Stimulated activated naive CD8-positive, alpha-beta T cell treated with anti-CD3 and anti-CD28 coated beads, Interleukin-15, Interleukin-2, amounts not matched to agents 100 ng/mL and 50 ng/mL, for 24 hours (primary cell): ENCODE data around the gene INSYN1.

Source experiments
- H3K27ac Mint-ChIP-seq: one replicate; pipeline ENCODE4 v1.8.0; 2021; ENCODE audit warnings: mild to moderate bottlenecking, mixed read lengths
- H3K27me3 Mint-ChIP-seq: one replicate; pipeline ENCODE4 v1.8.0; 2021; ENCODE audit warnings: mixed read lengths
- H3K36me3 Mint-ChIP-seq: one replicate; pipeline ENCODE4 v1.8.0; 2021; ENCODE audit warnings: low read depth, mixed read lengths
- H3K4me1 Mint-ChIP-seq: one replicate; pipeline ENCODE4 v1.8.0; 2021; ENCODE audit warnings: low read depth, mixed read lengths
- H3K4me3 Mint-ChIP-seq: one replicate; pipeline ENCODE4 v1.8.0; 2021; ENCODE audit warnings: mild to moderate bottlenecking, mixed read lengths
- H3K9me3 Mint-ChIP-seq: one replicate; pipeline ENCODE4 v1.8.0; 2021; ENCODE audit warnings: mixed read lengths

Gene INSYN1

DNA sequence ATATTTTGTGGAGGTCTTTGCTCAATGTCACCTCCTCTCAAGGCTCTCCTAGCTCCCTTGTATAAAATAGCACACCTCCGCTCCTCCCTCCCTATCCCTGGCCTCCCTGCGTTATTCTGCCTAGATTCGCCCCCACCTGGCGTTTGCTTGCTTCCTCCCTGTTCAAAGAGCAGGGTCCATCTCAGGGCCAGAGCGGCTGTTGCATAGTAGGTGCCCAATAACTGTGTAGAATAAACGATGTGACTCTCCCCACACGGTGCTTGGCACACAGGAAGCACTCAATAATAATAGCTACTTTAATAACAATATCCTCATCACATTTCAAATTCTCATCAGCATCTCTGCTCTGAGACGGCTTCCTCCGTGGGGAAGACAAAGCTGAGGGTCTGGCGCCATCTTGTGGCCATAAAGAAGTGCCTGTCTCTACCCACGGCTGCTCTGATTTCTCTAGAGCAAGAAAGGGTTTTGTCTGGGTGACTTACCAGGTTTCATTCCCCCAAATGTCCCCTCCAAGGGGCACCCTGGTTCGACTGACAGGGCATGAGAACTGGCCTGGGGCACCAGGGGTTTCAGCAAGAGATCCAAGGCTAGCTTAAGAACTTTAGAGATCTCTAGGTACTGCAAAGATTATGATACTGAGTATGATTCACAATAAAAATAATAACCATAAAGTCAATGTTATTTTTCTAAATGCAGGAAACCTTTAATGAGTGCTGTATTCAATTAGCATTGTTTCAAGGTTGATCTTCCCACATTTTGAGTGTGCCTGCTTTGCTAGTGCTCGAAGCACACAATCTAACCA, 52.9 kb downstream of the INSYN1 start:
- H3K27me3 Mint-ChIP-seq: peaks cover 45% of the 10 kb centered on the region
- no peak overlapping the region for H3K27ac Mint-ChIP-seq
- H3K36me3 Mint-ChIP-seq: no peaks in the 10 kb centered on the region
- H3K4me3 Mint-ChIP-seq: no peak overlapping the region
- no peaks in the 10 kb centered on the region for H3K9me3 Mint-ChIP-seq
- H3K4me1 Mint-ChIP-seq: peaks cover 31% of the 10 kb centered on the region

DNA sequence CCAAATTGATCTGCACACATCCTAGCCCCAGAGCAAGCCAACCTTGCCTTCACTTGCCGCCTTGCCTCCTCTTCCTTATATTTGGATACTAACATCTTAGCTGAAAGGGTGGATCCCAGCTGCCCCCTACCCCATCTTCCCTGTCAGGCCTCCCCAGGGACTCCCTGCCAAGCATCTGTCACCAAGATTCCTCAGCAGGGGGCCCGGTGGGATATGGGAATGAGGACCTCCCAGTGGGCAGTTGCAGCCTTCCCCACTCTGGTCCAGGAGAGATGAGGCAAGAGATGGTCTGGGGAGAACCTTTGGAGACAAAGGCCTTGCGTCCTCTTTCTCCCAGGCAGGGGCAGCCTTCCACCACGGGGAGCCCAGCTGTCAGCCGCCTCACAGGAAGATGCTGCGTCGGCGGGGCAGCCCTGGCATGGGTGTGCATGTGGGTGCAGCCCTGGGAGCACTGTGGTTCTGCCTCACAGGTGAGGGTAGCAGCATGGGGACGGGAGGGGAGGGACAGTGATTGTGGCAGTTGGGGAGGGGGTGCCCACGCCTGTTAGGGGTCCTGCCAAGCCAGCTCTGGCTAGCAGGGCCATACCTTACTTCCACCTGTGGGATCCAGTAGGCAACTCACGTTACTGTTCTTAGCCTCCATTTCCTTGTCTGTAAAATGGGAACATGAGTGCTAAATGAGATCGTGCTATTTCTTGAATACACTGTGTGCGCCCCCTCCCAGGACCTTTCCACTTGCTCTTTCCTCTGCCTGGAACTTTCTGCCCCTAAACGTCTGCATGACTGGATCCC, 53.7 kb downstream of the INSYN1 start:
- Mint-ChIP-seq H3K27ac (no peak overlapping the region), H3K36me3 (no peaks in the 10 kb centered on the region), H3K4me3 (no peak overlapping the region), H3K4me1 (peaks cover 32% of the 10 kb centered on the region), H3K27me3 (peaks cover 44% of the 10 kb centered on the region), H3K9me3 (no peaks in the 10 kb centered on the region)

DNA sequence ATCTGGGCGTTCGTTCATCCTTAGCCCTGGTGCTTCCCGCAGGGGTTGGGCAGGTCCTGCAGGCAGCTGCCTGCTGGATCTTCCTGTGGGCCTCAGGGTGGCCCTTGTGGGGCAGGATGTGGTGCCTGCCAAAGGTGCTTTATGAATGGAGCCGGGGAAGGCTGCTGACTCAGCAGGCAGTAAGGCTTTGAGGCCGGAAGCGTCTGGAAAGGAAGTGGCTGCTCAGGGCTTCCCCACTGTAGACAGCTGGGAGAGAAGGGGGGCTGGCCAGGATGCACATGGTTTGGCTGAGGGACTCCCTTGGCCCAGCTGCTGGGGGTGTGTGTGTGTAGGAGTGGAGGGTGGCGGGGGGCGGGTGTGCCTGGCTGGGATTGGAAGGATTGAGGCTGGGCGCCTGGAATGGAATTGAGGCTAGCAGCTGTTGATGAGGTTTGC, 56.1 kb downstream of the INSYN1 start:
- H3K4me3 Mint-ChIP-seq: peak overlapping the region; percentile 56
- H3K27ac Mint-ChIP-seq: peak overlapping the region; percentile 82
- no peaks in the 10 kb centered on the region for H3K9me3 Mint-ChIP-seq
- H3K4me1 Mint-ChIP-seq: peaks cover 38% of the 10 kb centered on the region
- no peaks in the 10 kb centered on the region for H3K36me3 Mint-ChIP-seq
- peaks cover 61% of the 10 kb centered on the region for H3K27me3 Mint-ChIP-seq

DNA sequence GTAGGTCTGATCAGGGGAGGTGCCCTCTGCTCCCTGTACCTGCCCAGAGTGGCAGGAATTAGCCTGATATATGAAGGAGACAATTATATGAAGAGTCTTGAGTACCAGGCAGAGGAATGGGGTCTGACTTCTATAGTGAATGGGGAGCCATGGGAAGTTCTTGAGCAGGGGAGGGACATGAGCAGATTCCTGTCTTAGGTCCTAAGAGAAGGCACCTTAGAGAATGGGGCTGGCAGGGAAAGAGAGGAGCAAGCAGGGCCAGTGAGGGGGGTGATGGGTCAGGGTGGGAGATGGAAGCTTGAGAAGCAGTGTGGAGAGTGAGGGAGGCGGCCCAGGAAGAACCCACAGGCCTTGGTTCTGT, 56.5 kb downstream of the INSYN1 start:
- H3K9me3 Mint-ChIP-seq: no peaks in the 10 kb centered on the region
- H3K36me3 Mint-ChIP-seq: no peaks in the 10 kb centered on the region
- peak overlapping the region; percentile 56 for H3K4me3 Mint-ChIP-seq
- peak overlapping the region; percentile 82 for H3K27ac Mint-ChIP-seq
- peaks cover 61% of the 10 kb centered on the region for H3K27me3 Mint-ChIP-seq
- peaks cover 38% of the 10 kb centered on the region for H3K4me1 Mint-ChIP-seq

DNA sequence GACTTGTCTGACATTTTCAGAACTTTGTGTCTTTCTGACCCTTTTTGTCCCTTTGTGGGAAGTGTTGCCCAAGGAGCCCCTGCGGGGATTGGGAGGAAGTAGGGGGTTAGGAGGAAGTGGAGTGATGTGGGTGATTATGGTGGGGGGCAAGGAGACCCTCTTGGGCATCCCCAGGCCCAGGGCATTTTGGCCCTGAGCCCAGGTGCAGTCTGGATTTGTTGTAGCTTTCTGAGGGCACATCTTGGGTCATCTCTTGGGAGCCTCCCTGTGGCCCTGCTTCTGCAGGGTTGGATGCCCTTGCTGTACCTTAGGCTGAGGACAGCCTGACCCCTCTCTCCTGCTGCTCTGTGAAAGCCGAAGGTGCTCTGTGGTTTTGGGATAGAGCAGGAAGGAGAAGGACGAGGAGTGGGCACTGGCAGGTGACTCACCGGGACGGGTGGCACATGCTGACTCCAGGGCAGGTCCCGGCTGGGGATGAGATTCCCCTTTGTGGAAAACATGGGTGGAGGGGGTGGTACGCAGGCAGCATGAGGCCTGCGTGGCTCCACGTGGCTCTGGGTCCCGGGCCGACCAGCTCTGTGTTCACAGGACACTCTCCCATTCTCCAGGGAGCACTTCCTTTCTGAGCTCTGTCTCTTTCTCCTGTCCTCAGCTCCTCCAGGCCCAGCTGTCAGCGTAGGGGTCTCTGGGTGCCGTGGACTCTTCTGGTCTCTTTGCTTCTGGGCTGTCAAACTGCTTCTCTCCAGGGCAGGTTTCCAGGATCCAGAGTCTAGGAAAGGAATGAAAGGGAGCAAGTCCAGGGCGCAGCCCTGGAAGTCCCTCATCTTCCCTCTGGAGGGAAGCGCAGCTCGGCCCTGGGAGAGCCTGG, 57.1 kb downstream of the INSYN1 start:
- H3K4me1 Mint-ChIP-seq: peaks cover 38% of the 10 kb centered on the region
- peaks cover 61% of the 10 kb centered on the region for H3K27me3 Mint-ChIP-seq
- no peak overlapping the region for H3K27ac Mint-ChIP-seq
- no peaks in the 10 kb centered on the region for H3K36me3 Mint-ChIP-seq
- no peak overlapping the region for H3K4me3 Mint-ChIP-seq
- H3K9me3 Mint-ChIP-seq: no peaks in the 10 kb centered on the region

DNA sequence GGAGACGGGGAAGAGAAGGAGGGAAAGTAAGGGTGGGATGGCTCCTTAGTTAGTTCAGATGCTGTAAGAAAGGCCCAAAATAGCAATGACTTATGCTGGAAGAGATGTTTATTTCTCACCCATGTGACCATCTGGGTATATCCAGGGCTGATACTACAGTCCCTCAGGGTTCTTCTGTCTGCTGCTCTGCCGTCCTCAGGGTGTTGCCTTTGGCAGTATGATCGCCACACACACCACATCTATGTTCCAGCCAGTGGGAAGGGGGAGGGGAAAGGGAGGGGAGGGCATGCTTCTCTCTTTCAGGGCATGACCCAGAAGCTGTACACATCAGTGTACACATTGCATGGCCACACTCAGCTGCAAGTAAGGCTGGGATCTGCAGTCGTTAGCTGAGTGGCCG, 58.7 kb downstream of the INSYN1 start:
- Mint-ChIP-seq H3K4me1 (peaks cover 38% of the 10 kb centered on the region), H3K27ac (no peak overlapping the region), H3K4me3 (no peak overlapping the region), H3K36me3 (no peaks in the 10 kb centered on the region), H3K27me3 (peaks cover 52% of the 10 kb centered on the region), H3K9me3 (no peaks in the 10 kb centered on the region)

DNA sequence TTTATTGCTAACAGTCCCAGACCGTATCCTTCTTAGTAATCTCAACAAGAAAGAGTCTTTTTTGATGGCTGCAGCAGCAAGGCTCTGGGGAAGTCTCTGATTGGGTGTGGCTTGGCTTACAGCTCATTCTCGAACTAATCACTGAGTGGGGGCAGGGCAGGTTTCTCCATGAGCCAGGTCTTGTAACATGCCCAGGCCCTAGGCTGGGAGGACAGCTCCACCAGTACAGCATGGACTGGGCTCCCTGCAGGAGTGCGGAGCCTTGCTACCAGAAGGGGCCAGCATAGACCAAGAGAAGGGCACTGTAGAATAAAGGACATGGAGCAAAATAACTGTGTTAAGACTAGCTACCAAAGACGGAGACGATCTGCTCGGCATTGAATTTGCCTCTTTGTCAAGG, 61.8 kb downstream of the INSYN1 start:
- no peaks in the 10 kb centered on the region for H3K36me3 Mint-ChIP-seq
- no peaks in the 10 kb centered on the region for H3K9me3 Mint-ChIP-seq
- no peak overlapping the region for H3K4me3 Mint-ChIP-seq
- H3K27ac Mint-ChIP-seq: no peak overlapping the region
- H3K27me3 Mint-ChIP-seq: peaks cover 47% of the 10 kb centered on the region
- peaks cover 13% of the 10 kb centered on the region for H3K4me1 Mint-ChIP-seq

DNA sequence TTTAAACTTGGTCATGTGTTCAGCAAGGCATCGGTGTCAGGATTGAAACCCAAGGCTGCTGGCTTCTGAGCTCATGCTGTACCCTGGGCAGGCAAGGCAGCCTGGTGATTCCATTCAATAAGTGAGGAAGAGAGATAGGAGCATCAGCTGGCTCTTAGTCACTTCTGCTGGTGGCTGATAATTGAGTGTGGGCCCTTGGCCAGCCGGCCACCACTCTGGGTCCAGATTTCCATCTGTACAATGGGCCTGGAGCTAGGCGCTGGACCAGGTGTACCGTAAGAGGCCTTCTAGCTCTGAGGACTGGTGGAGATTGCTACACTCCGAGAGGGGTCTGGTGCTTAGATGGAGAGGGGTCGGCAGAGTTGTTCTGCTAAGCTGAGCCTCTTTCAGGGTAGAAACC, 64.7 kb downstream of the INSYN1 start:
- Mint-ChIP-seq H3K9me3 (no peaks in the 10 kb centered on the region), H3K4me1 (peaks cover 5% of the 10 kb centered on the region), H3K4me3 (no peak overlapping the region), H3K27ac (no peak overlapping the region), H3K27me3 (peaks cover 42% of the 10 kb centered on the region), H3K36me3 (no peaks in the 10 kb centered on the region)

DNA sequence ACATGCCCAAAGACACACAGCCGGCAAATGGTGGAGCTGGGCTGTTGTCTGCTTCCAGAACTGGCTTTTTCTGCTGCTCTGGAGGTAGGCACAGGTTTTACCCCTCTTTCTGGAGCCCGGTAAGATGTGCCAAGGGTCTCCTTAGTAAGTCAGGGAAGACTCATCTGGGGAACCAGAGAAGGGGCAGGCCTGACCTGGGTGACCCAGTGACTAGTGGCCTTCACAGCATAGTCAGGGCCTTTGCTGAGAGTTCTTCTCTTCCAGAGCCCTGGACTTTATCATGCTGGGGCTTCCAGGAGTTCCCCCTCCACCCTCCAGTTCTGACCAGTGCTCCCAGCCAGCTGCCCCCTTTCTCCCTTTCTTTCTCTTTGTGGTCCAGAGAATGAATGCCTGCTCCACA, 65.8 kb downstream of the INSYN1 start:
- Mint-ChIP-seq H3K4me1 (peaks cover 10% of the 10 kb centered on the region), H3K4me3 (no peak overlapping the region), H3K36me3 (no peaks in the 10 kb centered on the region), H3K9me3 (no peaks in the 10 kb centered on the region), H3K27ac (no peak overlapping the region), H3K27me3 (peaks cover 39% of the 10 kb centered on the region)

DNA sequence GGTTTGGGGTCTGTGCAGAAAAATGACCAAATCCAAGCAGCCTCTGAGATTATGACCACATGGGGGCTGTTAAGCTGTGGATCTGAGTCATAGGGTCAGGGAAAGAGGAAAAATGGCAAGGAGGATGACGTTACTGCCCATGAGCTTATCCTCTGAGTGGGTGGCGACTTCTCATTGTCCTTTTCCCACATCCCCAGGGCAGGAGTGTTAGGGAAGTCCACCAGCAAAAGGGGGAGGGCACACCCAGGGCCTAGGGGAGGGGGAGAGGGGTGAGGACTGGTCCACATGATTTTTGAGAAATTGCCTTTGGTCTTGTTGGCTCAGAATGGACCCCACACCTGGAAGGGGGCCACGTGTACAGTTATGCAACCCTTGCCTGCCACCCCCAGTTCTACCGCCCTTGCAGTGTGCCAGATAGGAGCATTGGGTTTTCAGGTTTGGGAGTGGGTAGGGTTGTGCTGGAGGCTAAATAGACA, 66.3 kb downstream of the INSYN1 start:
- Mint-ChIP-seq H3K27ac (no peak overlapping the region), H3K27me3 (peaks cover 44% of the 10 kb centered on the region), H3K36me3 (no peaks in the 10 kb centered on the region), H3K9me3 (no peaks in the 10 kb centered on the region), H3K4me1 (peaks cover 10% of the 10 kb centered on the region), H3K4me3 (no peak overlapping the region)

DNA sequence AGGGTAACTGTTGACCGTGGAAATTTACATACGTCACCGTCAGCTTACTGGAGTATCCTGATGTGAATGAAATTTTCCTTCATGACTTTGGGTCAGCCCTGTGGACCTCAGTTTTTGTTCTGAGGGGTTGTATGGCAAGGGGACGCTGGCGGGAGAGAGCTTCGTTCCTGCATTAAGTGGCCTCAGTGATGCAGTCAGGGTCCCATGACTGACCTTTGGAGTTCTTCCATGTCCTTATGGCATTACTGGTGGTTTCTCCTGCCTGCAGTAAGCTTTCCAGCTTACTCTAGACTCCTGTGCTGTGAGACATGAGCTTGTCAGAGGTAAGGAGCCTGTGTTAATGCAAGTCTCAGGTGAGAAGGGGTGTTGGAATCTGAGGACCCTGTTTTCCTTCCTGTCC, 67.2 kb downstream of the INSYN1 start:
- Mint-ChIP-seq H3K27ac (peak overlapping the region; percentile 47), H3K9me3 (no peaks in the 10 kb centered on the region), H3K36me3 (no peaks in the 10 kb centered on the region), H3K27me3 (peaks cover 52% of the 10 kb centered on the region), H3K4me3 (no peak overlapping the region), H3K4me1 (peaks cover 16% of the 10 kb centered on the region)
